Neural progenitor cell (in vitro differentiated cells): ENCODE results near the gene PHACTR1. TPM values are rescaled to one million over a fixed set of nuclear protein-coding genes. Genes with fewer than 3 reads are reported as not detected.

ENCODE experiments used
- DNase-seq: peaks from one replicate; pipeline ENCODE4 v3.0.0-alpha.2; 2016; ENCODE audit warnings: low spot score
- H2AFZ ChIP-seq: fragments of 200-600 bp; sonication (generic); replicated peaks from 2 replicates; pipeline ENCODE4 v1.6.1; 2016; ENCODE audit warnings: antibody characterized with exemption
- H3F3A ChIP-seq: fragments of 200-600 bp; sonication (generic); 2 replicates; pipeline ENCODE4 v1.6.1; 2016; ENCODE audit warnings: antibody characterized with exemption, low read depth
- H3K27ac ChIP-seq: fragments of 200-600 bp; sonication (generic); 2 replicates; pipeline ENCODE4 v1.5.1; 2016; ENCODE audit warnings: mild to moderate bottlenecking
- H3K27me3 ChIP-seq: fragments of 200-600 bp; sonication (generic); 2 replicates; pipeline ENCODE4 v1.6.1; 2016; ENCODE audit warnings: mild to moderate bottlenecking, moderate library complexity
- H3K36me3 ChIP-seq: fragments of 200-600 bp; sonication (generic); 2 replicates; pipeline ENCODE4 v1.5.1; 2016
- H3K4me1 ChIP-seq: fragments of 200-600 bp; sonication (generic); 2 replicates; pipeline ENCODE4 v1.6.1; 2016; ENCODE audit warnings: mixed run types
- H3K4me2 ChIP-seq: fragments of 200-600 bp; sonication (generic); 2 replicates; pipeline ENCODE4 v1.6.1; 2016
- H3K4me3 ChIP-seq: fragments of 200-600 bp; sonication (generic); 2 replicates; pipeline ENCODE4 v1.5.1; 2016
- H3K79me2 ChIP-seq: fragments of 200-600 bp; sonication (generic); 2 replicates; pipeline ENCODE4 v1.6.1; 2016; ENCODE audit warnings: low read depth
- H3K9ac ChIP-seq: fragments of 200-600 bp; sonication (generic); 2 replicates; pipeline ENCODE4 v1.6.1; 2016
- H3K9me3 ChIP-seq: fragments of 200-600 bp; sonication (generic); 2 replicates; pipeline ENCODE4 v1.5.1; 2016; ENCODE audit warnings: low read depth
- H4K20me1 ChIP-seq: fragments of 200-600 bp; sonication (generic); 2 replicates; pipeline ENCODE4 v1.6.1; 2016; ENCODE audit warnings: low read depth
- H3K27ac Mint-ChIP-seq: 3 replicates; pipeline ENCODE4 v1.8.0; 2021; ENCODE audit warnings: mixed read lengths
- H3K27me3 Mint-ChIP-seq: 2 replicates; pipeline ENCODE4 v1.8.0; 2022; ENCODE audit warnings: low read depth, mild to moderate bottlenecking, inconsistent platforms, moderate library complexity, mixed read lengths; ENCODE audit not compliant: insufficient read depth
- H3K36me3 Mint-ChIP-seq: 3 replicates; pipeline ENCODE4 v1.8.0; 2021; ENCODE audit warnings: mixed read lengths
- H3K4me1 Mint-ChIP-seq: 3 replicates; pipeline ENCODE4 v1.8.0; 2021; ENCODE audit warnings: mixed read lengths
- H3K4me3 Mint-ChIP-seq: 3 replicates; pipeline ENCODE4 v1.8.0; 2021; ENCODE audit warnings: mild to moderate bottlenecking, moderate library complexity, mixed read lengths
- H3K9me3 Mint-ChIP-seq: 3 replicates; pipeline ENCODE4 v1.8.0; 2020; ENCODE audit warnings: mixed read lengths
- CTCF ChIP-seq: fragments of 200-600 bp; sonication (generic); IDR thresholded peaks from 2 replicates; pipeline ENCODE4 v1.5.1; 2017; ENCODE audit warnings: antibody characterized with exemption, mild to moderate bottlenecking
- EZH2 ChIP-seq: fragments of 200-600 bp; sonication (generic); IDR thresholded peaks from 2 replicates; pipeline ENCODE4 v1.6.1; 2017; ENCODE audit warnings: antibody characterized with exemption, mild to moderate bottlenecking, moderate library complexity
- EZH2phosphoT487 ChIP-seq: fragments of 200-600 bp; sonication (generic); IDR thresholded peaks from 2 replicates; pipeline ENCODE4 v1.6.1; 2017; ENCODE audit warnings: antibody characterized with exemption
- total RNA-seq: library from RNA; depleted of rRNA; stranded (reverse); fragments of >200 nt; gene quantifications from 2 replicates; pipeline ENCODE4 v1.2.3, GENCODE V29; 2015; ENCODE audit warnings: low replicate concordance

The PHACTR1 gene
- total RNA-seq, 1 donor from 2014 or later: 2.4 TPM

- Histone ChIP-seq H3K4me3 (no peak overlapping the region), H3K9me3 (no peaks in the 10 kb centered on the region), H3K36me3 (no peaks in the 10 kb centered on the region), H4K20me1 (no peaks in the 10 kb centered on the region), H3K4me1 (peaks cover 7% of the 10 kb centered on the region), H3K27me3 (no peaks in the 10 kb centered on the region), H3F3A (no peaks in the 10 kb centered on the region), H3K9ac (no peak overlapping the region), H3K4me2 (no peak overlapping the region), H2AFZ (no peak overlapping the region), H3K79me2 (no peaks in the 10 kb centered on the region), H3K27ac (no peak overlapping the region)
- Mint-ChIP-seq H3K27ac (no peak overlapping the region), H3K36me3 (peaks cover 10% of the 10 kb centered on the region), H3K4me3 (no peak overlapping the region), H3K27me3 (peaks cover 2% of the 10 kb centered on the region), H3K9me3 (peaks cover 2% of the 10 kb centered on the region), H3K4me1 (peaks cover 5% of the 10 kb centered on the region)
- TF ChIP-seq CTCF (no peak), EZH2phosphoT487 (no peak), EZH2 (no peak)
- no peak for DNase-seq
These were observed 546.0 kb downstream of the PHACTR1 start for GRCh38 chr6:13262302-13263230.

GRCh38 chr6:13263669-13264068 lies 547.1 kb downstream of the PHACTR1 start:
- H3K36me3 Mint-ChIP-seq: peaks cover 11% of the 10 kb centered on the region
- Histone ChIP-seq H3F3A (no peaks in the 10 kb centered on the region), H3K9me3 (no peaks in the 10 kb centered on the region), H3K27ac (no peak overlapping the region), H3K36me3 (no peaks in the 10 kb centered on the region), H3K27me3 (no peaks in the 10 kb centered on the region), H3K4me1 (peaks cover 7% of the 10 kb centered on the region), H3K4me3 (no peak overlapping the region), H3K4me2 (no peak overlapping the region), H3K9ac (no peak overlapping the region), H2AFZ (no peak overlapping the region), H4K20me1 (no peaks in the 10 kb centered on the region), H3K79me2 (no peaks in the 10 kb centered on the region)
- no peak overlapping the region for H3K27ac Mint-ChIP-seq
- peaks cover 8% of the 10 kb centered on the region for H3K4me1 Mint-ChIP-seq
- peaks cover 2% of the 10 kb centered on the region for H3K27me3 Mint-ChIP-seq
- H3K4me3 Mint-ChIP-seq: no peak overlapping the region
- no peak for TF ChIP-seq EZH2
- no peak for TF ChIP-seq EZH2phosphoT487
- no peak for TF ChIP-seq CTCF
- no peak for DNase-seq
- peaks cover 2% of the 10 kb centered on the region for H3K9me3 Mint-ChIP-seq

- H3K79me2 ChIP-seq: no peaks in the 10 kb centered on the region
- H4K20me1 ChIP-seq: no peaks in the 10 kb centered on the region
- no peak overlapping the region for H3K4me3 ChIP-seq
- Mint-ChIP-seq H3K9me3 (peaks cover 2% of the 10 kb centered on the region), H3K27ac (no peak overlapping the region), H3K4me3 (no peak overlapping the region), H3K36me3 (peaks cover 11% of the 10 kb centered on the region), H3K27me3 (no peaks in the 10 kb centered on the region), H3K4me1 (peaks cover 20% of the 10 kb centered on the region)
- H3K9ac ChIP-seq: no peak overlapping the region
- no peaks in the 10 kb centered on the region for H3K4me1 ChIP-seq
- no peak overlapping the region for H3K4me2 ChIP-seq
- H3F3A ChIP-seq: no peaks in the 10 kb centered on the region
- no peak for DNase-seq
- H3K27me3 ChIP-seq: no peaks in the 10 kb centered on the region
- no peak overlapping the region for H2AFZ ChIP-seq
- H3K36me3 ChIP-seq: no peaks in the 10 kb centered on the region
- TF ChIP-seq EZH2phosphoT487 (no peak), CTCF (no peak), EZH2 (no peak)
- no peaks in the 10 kb centered on the region for H3K9me3 ChIP-seq
- no peak overlapping the region for H3K27ac ChIP-seq
These were observed 550.6 kb downstream of the PHACTR1 start for GRCh38 chr6:13267142-13267651.
